ENCODE data around the gene AMOTL2. TPM values are rescaled to one million over a fixed set of nuclear protein-coding genes. Genes with fewer than 3 reads are reported as not detected.

Gene AMOTL2
- total RNA-seq = 96.2 and 160 TPM in 2 replicates

DNA sequence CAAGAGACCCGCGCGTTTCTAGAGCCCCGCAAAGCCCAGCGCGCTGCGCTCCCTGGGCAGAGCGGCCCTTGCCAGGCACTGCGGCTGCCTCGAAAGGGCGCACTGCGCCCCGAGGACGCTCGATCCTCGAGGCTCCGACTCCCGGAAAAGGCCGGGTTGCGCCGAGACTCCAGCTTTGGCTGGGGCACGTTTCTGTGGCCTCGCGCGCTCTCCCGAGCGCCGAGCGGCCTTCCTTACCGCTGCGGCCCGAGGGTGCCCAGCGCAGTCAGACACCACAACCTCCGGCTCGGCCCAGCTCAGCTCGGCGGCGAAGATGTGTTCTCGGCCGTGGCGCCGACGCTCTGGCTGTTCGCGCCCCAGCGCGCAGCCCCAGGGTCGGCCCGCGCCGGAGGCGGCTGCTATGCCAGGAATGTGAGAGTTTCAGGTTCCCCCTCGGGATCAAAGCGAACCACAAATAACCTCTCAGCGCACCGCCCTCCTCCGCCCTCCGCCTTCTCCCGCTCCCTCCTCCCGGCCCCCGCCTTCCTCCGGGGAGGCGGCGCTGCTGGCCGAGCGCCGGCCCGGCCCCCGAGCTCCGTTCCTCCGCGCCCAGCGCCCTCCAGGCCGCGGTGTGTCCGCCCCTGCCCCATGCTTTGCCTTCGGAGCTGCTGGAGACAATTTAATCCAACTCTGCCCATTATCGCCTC lies at the start of gene AMOTL2:
TSS of gene AMOTL2 (minus strand) at position 343 of the 686 bp plus-strand sequence. CDS start 3,014 bp downstream, outside the sequence.

Other genes with a start within 250 kb of the AMOTL2 start
- gene RYK, start 123.6 kb downstream of the AMOTL2 start, total RNA-seq = 112 and 115 TPM in 2 replicates
- gene ANAPC13, start 111.5 kb upstream of the AMOTL2 start, total RNA-seq = 101 and 135 TPM in 2 replicates
- 20.5 and 20.7 TPM in 2 replicates for gene CEP63, start 111.6 kb upstream of the AMOTL2 start, total RNA-seq

Data from smooth muscle cell of the umbilical artery (primary cell).